Measurements from ENCODE around the gene CACNG4. TPM values are rescaled to one million over a fixed set of nuclear protein-coding genes. Genes with fewer than 3 reads are reported as not detected.

CACNG4 gene
- total RNA-seq, 1 experiment from 2014 or later: 40.3 TPM

GRCh38 chr17:67025216-67025792, 60.8 kb downstream of the CACNG4 start:
- no peaks in the 10 kb centered on the region for H3K4me1 ChIP-seq (ENCODE audit: control insufficient read depth, insufficient read depth, low read length)
- ATAC-seq (no peak), DNase-seq (ENCODE audit: low read depth, low spot score) (no peak)
- intact Hi-C loops (cut with micrococcal nuclease; ENCODE audit: unreplicated experiment): no loop called here
- ChIA-PET CTCF (no interaction called here), POLR2A (no interaction called here)
- H3K4me3 ChIP-seq (ENCODE audit: low read depth in 2 of 2, low read length in 2 of 2): no peak overlapping the region
- in situ Hi-C loops (cut with HindIII; ENCODE audit: low pct_unique_long_range_greater_than_20kb, low sequenced_read_pairs): no loop called here
- H3K27me3 ChIP-seq (ENCODE audit: control insufficient read depth, insufficient read depth, low read length): no peaks in the 10 kb centered on the region
- H3K36me3 ChIP-seq (ENCODE audit: control insufficient read depth, insufficient read depth, low read length): no peaks in the 10 kb centered on the region
- H3K9me3 ChIP-seq (ENCODE audit: control insufficient read depth, insufficient read depth, low read depth, low read length): no peaks in the 10 kb centered on the region
- TF ChIP-seq POLR2AphosphoS5 (IDR thresholded peaks at IDR 0.05; ENCODE audit: low read depth, low read length): no peak
- no peak for TF ChIP-seq CTCF (IDR thresholded peaks at IDR 0.05)
- TF ChIP-seq REST (IDR thresholded peaks at IDR 0.05; ENCODE audit: insufficient read depth in 1 of 2, low read depth in 2 of 2, low read length in 1 of 2): no peak
- no peak for TF ChIP-seq SIN3A (IDR thresholded peaks at IDR 0.05; ENCODE audit: borderline replicate concordance, insufficient read depth, low read depth, low read length)
- no peak for TF ChIP-seq TCF7L2 (IDR thresholded peaks at IDR 0.05; ENCODE audit: low read depth, low read length)
- no peak overlapping the region for H3K27ac ChIP-seq (ENCODE audit: low read length)
- BruUV-seq (replicated peaks): no TSS peak

- Histone ChIP-seq H3K27ac (ENCODE audit: low read length) (no peak overlapping the region), H3K4me3 (ENCODE audit: low read depth in 2 of 2, low read length in 2 of 2) (no peak overlapping the region), H3K9me3 (ENCODE audit: control insufficient read depth, insufficient read depth, low read depth, low read length) (no peaks in the 10 kb centered on the region), H3K36me3 (ENCODE audit: control insufficient read depth, insufficient read depth, low read length) (no peaks in the 10 kb centered on the region), H3K4me1 (ENCODE audit: control insufficient read depth, insufficient read depth, low read length) (no peaks in the 10 kb centered on the region), H3K27me3 (ENCODE audit: control insufficient read depth, insufficient read depth, low read length) (no peaks in the 10 kb centered on the region)
- no peak for ATAC-seq
- DNase-seq (ENCODE audit: low read depth, low spot score): no peak
- no TSS peak for BruUV-seq (replicated peaks)
- CTCF ChIA-PET: no interaction called here
- POLR2A ChIA-PET: no interaction called here
- in situ Hi-C loops (cut with HindIII; ENCODE audit: low pct_unique_long_range_greater_than_20kb, low sequenced_read_pairs): no loop called here
- intact Hi-C loops (cut with micrococcal nuclease; ENCODE audit: unreplicated experiment): no loop called here
- TF ChIP-seq REST (IDR thresholded peaks at IDR 0.05; ENCODE audit: insufficient read depth in 1 of 2, low read depth in 2 of 2, low read length in 1 of 2) (no peak), TCF7L2 (IDR thresholded peaks at IDR 0.05; ENCODE audit: low read depth, low read length) (no peak), CTCF (IDR thresholded peaks at IDR 0.05) (no peak), POLR2AphosphoS5 (IDR thresholded peaks at IDR 0.05; ENCODE audit: low read depth, low read length) (no peak)
Observed at GRCh38 chr17:67026341-67026740, 61.8 kb downstream of the CACNG4 start.

Measured in Panc1 (cell line).